ENCODE data around the gene CCDC174.

GRCh38 chr3:14606669-14607339 is 44.8 kb upstream of the CCDC174 start:
- no peak for TF ChIP-seq BHLHE40 (IDR thresholded peaks at IDR 0.05; ENCODE audit: borderline replicate concordance)
- TF ChIP-seq L3MBTL2 (conservative IDR thresholded peaks at IDR 0.05): no peak
- no peak for TF ChIP-seq ARNT (IDR thresholded peaks at IDR 0.05)
- no peak for TF ChIP-seq FOXA1 (IDR thresholded peaks at IDR 0.05)
- TF ChIP-seq CTBP1 (IDR thresholded peaks at IDR 0.05; ENCODE audit: borderline replicate concordance): no peak
- TF ChIP-seq SUZ12 (IDR thresholded peaks at IDR 0.05): no peak
- no peak for TF ChIP-seq ELF4 (IDR thresholded peaks at IDR 0.05)
- no peak for TF ChIP-seq FOXM1 (IDR thresholded peaks at IDR 0.05; ENCODE audit: borderline replicate concordance)
- no peak for TF ChIP-seq SP1 (IDR thresholded peaks at IDR 0.05)
- no peak for TF ChIP-seq FOXK2 (IDR thresholded peaks at IDR 0.05)
- TF ChIP-seq HDGF (IDR thresholded peaks at IDR 0.05; ENCODE audit: borderline replicate concordance): no peak
- no peak for TF ChIP-seq ZNF384 (IDR thresholded peaks at IDR 0.05)
